Coronary artery (tissue), 2 donors: ENCODE data around the gene ALPK3.
A peak's percentile ranks its signal among the peaks of the same experiment; 100 is the strongest.

Experiments
- DNase-seq: peaks from one replicate; pipeline ENCODE4 v3.0.0-alpha.2; 2017; ENCODE audit warnings: low spot score
- H3K27ac ChIP-seq, 2 donors: fragments of 200-600 bp; sonication (generic); one replicate each; pipeline ENCODE4 v1.5.1; 2016 to 2019
- H3K4me3 ChIP-seq: fragments of 200-600 bp; sonication (generic); 2 replicates; pipeline ENCODE4 v1.5.1; 2016; ENCODE audit warnings: mild to moderate bottlenecking, moderate library complexity
- CTCF ChIP-seq: fragments of 200-600 bp; sonication (generic); IDR thresholded peaks from one replicate; pipeline ENCODE4 v1.5.1; 2019; ENCODE audit warnings: antibody characterized with exemption

ALPK3 gene

DNA sequence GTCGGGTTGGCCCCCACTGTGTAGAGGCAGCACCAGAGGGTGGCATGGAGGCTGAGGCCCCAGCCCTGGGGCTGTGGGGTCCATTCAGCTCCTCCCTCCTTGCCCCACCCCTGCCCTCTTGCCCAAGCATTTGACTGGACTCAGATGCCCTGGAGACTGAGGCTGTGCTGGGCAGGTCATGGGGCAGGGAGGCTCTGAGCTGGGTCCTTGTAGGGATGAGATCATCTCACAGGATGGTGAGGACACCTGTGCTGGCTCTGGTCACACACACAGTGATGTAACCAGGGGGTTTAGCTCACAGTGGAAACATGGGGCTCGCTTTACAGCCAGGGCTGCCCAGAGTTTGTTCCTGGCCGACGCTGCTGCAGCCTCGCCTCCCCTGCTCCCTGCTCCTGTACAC is 17.8 kb downstream of the ALPK3 start:
- Histone ChIP-seq H3K4me3 (no peak overlapping the region), H3K27ac (peak overlapping the region in 1 of 2 donors; percentile 17)
- TF ChIP-seq CTCF = no peak
- DNase-seq = no peak

DNA sequence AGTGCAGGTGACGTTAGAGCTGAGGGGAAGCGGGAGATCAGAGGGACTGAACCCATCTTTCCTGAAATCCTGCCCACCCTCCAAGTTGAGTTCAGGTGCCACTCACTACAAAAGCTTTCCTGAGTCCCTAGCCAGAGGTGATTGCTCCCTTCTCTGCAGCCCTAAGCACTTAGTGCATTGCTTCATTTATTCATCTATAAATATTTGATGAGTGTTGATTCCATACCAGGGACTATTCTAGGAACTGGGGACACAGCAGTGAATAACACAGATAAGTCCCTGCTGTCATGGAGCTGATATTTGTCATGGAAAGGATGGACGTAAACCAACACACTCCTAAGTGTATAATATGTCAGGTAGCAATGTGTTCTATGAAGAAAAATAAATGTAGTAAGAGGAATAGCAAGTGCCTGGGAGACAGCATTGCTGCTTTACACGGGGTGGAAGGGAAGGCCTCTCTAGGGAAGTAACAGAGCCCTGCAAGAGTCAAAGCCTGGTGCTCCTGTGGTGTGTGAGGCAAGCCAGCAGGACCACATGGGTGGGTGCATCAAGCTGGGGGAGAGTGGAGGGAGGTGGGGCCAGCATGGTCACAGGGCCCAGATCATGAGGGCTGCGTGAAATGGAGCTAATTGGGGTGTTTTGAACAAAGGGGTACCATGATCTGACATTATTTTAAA is 18.6 kb downstream of the ALPK3 start:
- no peak for TF ChIP-seq CTCF
- no peak for DNase-seq
- H3K27ac ChIP-seq = peak overlapping the region in 1 of 2 donors; percentile 17
- H3K4me3 ChIP-seq = no peak overlapping the region

DNA sequence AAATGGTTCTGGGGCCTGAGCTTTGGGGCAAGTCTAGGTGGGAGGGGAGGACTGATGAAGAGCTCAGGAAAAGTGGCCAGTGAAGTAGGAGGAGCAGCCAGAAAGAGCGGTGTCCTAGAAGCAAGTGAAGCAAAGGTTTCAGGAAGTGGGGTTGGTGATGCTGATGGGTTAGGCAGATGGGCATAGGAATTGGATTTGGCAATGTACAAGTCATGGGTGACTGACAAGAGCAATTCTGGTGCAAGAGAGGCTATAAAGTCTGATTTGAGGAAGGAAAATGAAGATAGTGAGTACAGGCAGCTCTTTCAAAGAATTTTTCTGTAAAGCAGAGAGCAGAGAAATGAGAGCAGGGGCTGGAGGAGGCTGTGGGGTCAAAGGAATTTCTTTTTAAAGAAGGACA is 19.7 kb downstream of the ALPK3 start:
- no peak overlapping the region for H3K4me3 ChIP-seq
- DNase-seq = no peak
- no peak for TF ChIP-seq CTCF
- no peak overlapping the region for H3K27ac ChIP-seq

DNA sequence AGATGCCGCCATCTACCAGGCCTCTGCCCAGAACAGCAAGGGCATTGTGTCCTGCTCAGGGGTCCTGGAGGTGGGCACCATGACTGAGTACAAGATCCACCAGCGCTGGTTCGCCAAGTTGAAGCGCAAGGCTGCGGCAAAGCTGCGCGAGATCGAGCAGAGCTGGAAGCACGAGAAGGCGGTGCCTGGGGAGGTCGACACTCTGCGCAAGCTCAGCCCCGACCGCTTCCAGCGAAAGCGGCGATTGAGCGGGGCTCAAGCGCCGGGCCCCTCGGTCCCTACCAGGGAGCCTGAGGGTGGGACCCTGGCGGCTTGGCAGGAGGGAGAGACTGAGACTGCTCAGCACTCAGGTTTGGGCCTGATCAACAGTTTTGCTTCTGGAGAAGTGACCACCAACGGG is 22.6 kb downstream of the ALPK3 start:
- Histone ChIP-seq H3K27ac (peak overlapping the region; percentile 83 to 84), H3K4me3 (no peak overlapping the region)
- DNase-seq = no peak
- no peak for TF ChIP-seq CTCF

DNA sequence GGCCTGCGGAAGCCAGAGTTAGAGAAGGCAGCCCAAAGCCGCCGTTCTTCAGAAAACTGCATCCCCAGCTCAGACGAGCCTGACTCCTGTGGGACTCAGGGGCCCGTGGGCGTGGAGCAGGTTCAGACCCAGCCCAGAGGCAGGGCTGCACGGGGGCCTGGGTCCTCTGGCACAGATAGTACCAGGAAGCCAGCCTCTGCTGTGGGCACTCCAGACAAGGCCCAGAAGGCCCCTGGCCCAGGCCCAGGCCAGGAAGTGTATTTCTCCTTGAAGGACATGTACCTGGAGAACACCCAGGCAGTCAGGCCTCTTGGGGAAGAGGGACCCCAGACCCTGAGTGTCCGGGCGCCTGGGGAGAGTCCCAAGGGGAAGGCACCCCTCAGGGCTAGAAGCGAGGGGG is 23.1 kb downstream of the ALPK3 start:
- no peak for DNase-seq
- no peak for TF ChIP-seq CTCF
- Histone ChIP-seq H3K27ac (peak overlapping the region; percentile 83 to 84), H3K4me3 (no peak overlapping the region)

GRCh38 chr15:84840741-84841429 is 23.7 kb downstream of the ALPK3 start:
- no peak for TF ChIP-seq CTCF
- peak; percentile 92 for DNase-seq
- peak overlapping the region; percentile 83 to 84 for H3K27ac ChIP-seq
- peak overlapping the region; percentile 6 for H3K4me3 ChIP-seq

GRCh38 chr15:84842781-84843180 is 25.6 kb downstream of the ALPK3 start:
- TF ChIP-seq CTCF = no peak
- DNase-seq = no peak
- Histone ChIP-seq H3K4me3 (no peak overlapping the region), H3K27ac (peak overlapping the region; percentile 83 to 84)
